A549 (cell line): ENCODE data around the gene TRIM17. TPM values are rescaled to one million over a fixed set of nuclear protein-coding genes. Genes with fewer than 3 reads are reported as not detected.

Experiments
- ATAC-seq, 2 experiments: fragments of 200-7000 bp in 1 of 2; fragments of >200 bp in 1 of 2; cut with Nextera tagmentation in 1 of 2; cut with Tn5 transposase in 1 of 2; 3 replicates each; pipeline versions ENCODE4 v1.8.0 to v1.9.1; 2018 to 2020; ENCODE audit warnings: mild to moderate bottlenecking in 1 of 2, moderate library complexity in 1 of 2
- CTCF ChIA-PET: fragments of 300-600 bp; sonication (Branson Sonifier 250); formaldehyde crosslinking; extraction: SDS; loops from one replicate; lab custom pipeline; 2021; ENCODE audit warnings: antibody characterized with exemption, inconsistent platforms; lab: Yijun Ruan, JAX
- POLR2A ChIA-PET: fragments of 350-600 bp; formaldehyde crosslinking; extraction: SDS; loops from one replicate; lab custom pipeline; 2021; ENCODE audit warnings: antibody characterized with exemption, inconsistent platforms; lab: Yijun Ruan, JAX
- DNase-seq, 2 experiments: peaks; one replicate each; pipeline versions ENCODE4 v3.0.0 to v3.0.0-alpha.2; 2011 to 2016; ENCODE audit warnings: low read depth in 1 of 2, low spot score in 1 of 2
- FAIRE-seq: peaks from 2 replicates; lab custom pipeline; 2011; peaks lifted over from hg19 to GRCh38; lab: Jason Lieb, UNC
- H3K27ac ChIP-seq, 2 experiments: fragments of >200 bp; sonication (Bioruptor Twin); formaldehyde crosslinking; 3 replicates each; pipeline ENCODE4 v1.5.1; 2016 to 2017
- H3K4me1 ChIP-seq: fragments of >200 bp; sonication (Bioruptor Twin); formaldehyde crosslinking; 3 replicates; pipeline ENCODE4 v1.6.1; 2016
- H3K4me2 ChIP-seq: fragments of >200 bp; sonication (Bioruptor Twin); formaldehyde crosslinking; 3 replicates; pipeline ENCODE4 v1.6.1; 2016
- H3K4me3 ChIP-seq: fragments of >200 bp; sonication (Bioruptor Twin); formaldehyde crosslinking; 3 replicates; pipeline ENCODE4 v1.5.1; 2016
- H3K9me3 ChIP-seq: fragments of >200 bp; sonication (Bioruptor Twin); formaldehyde crosslinking; 3 replicates; pipeline ENCODE4 v1.6.1; 2016
- BHLHE40 ChIP-seq: IDR thresholded peaks from 2 replicates; pipeline ENCODE4 v1.6.1; 2012; ENCODE audit warnings: low read depth, low read length, inconsistent platforms
- CEBPB ChIP-seq, 2 experiments: fragments of >200 bp in 1 of 2; sonication (Bioruptor Twin) in 1 of 2; formaldehyde crosslinking in 1 of 2; IDR thresholded peaks; 2 replicates each; pipeline ENCODE4 v1.6.1; 2012 to 2016
- CHD4 ChIP-seq: fragments of 200-600 bp; sonication (generic); IDR thresholded peaks from 2 replicates; pipeline ENCODE4 v1.6.1; 2016; ENCODE audit warnings: antibody characterized with exemption, mild to moderate bottlenecking, borderline replicate concordance
- HEYL ChIP-seq: fragments of 250-450 bp; sonication (Bioruptor Pico); IDR thresholded peaks from 2 replicates; pipeline ENCODE4 v1.8.0; 2021; ENCODE audit warnings: mild to moderate bottlenecking, moderate library complexity
- JUN ChIP-seq, 2 experiments: fragments of >200 bp; sonication (Bioruptor Twin); formaldehyde crosslinking; IDR thresholded peaks; 2 replicates in 1 of 2; 3 replicates in 1 of 2; pipeline ENCODE4 v1.6.1; 2016 to 2017
- KDM5A ChIP-seq: fragments of 200-600 bp; sonication (generic); IDR thresholded peaks from 2 replicates; pipeline ENCODE4 v1.6.1; 2016; ENCODE audit warnings: antibody characterized with exemption, mild to moderate bottlenecking
- NR3C1 ChIP-seq: fragments of >200 bp; sonication (Bioruptor Twin); formaldehyde crosslinking; IDR thresholded peaks from 3 replicates; pipeline ENCODE4 v1.6.1; 2017
- POLR2AphosphoS2 ChIP-seq: conservative IDR thresholded peaks from 2 replicates; pipeline ENCODE4 v1.6.1; 2012; ENCODE audit warnings: low read length, improper control_type of control experiment, inconsistent platforms
- RCOR1 ChIP-seq: fragments of 150-350 bp; IDR thresholded peaks from 2 replicates; pipeline ENCODE4 v1.6.1; 2014; ENCODE audit warnings: antibody characterized with exemption, low read length, low read depth
- SREBF2 ChIP-seq: fragments of 450-650 bp; IDR thresholded peaks from 2 replicates; pipeline ENCODE4 v1.6.1; 2014; ENCODE audit warnings: mild to moderate bottlenecking, moderate library complexity
- ZC3H11A ChIP-seq: fragments of 450-650 bp; IDR thresholded peaks from 2 replicates; pipeline ENCODE4 v1.6.1; 2014; ENCODE audit warnings: antibody characterized with exemption, mild to moderate bottlenecking
- ZFP36 ChIP-seq: fragments of 450-650 bp; IDR thresholded peaks from 2 replicates; pipeline ENCODE4 v1.6.1; 2014; ENCODE audit warnings: borderline replicate concordance; ENCODE audit not compliant: partially characterized antibody
- WGBS: methylation state at CpG from one replicate; pipeline ENCODE4 v1.1.6; 2017; ENCODE audit errors: missing lambda C conversion rate; 5-methylcytosine and 5-hydroxymethylcytosine counted together
- polyA plus RNA-seq, 4 experiments: library from polyadenylated mRNA; depleted of rRNA in 3 of 4; stranded (reverse); fragments of >200 nt; fragmentation: RNase III in 1 of 4; extraction: RNeasy Plus Mini Kit Qiagen cat#74134 plus additional on column Dnase treatment in 1 of 4; gene quantifications; 2 replicates in 3 of 4; 3 replicates in 1 of 4; pipeline ENCODE4 v1.2.3, GENCODE V29; 2011 to 2017
- TF ChIP-seq, protein P1 (sequence below): fragments of 200-600 bp; sonication (generic); IDR thresholded peaks from 2 replicates; pipeline ENCODE4 v1.6.1; 2016; ENCODE audit warnings: antibody characterized with exemption, mild to moderate bottlenecking, moderate library complexity
- TF ChIP-seq, protein P2 (sequence below): fragments of >200 bp; sonication (Bioruptor Twin); formaldehyde crosslinking; IDR thresholded peaks from 3 replicates; pipeline ENCODE4 v1.6.1; 2016
- TF ChIP-seq, protein P3 (sequence below): IDR thresholded peaks from 2 replicates; pipeline ENCODE4 v1.6.1; 2012
- TF ChIP-seq, protein P4 (sequence below): fragments of 250-450 bp; sonication (Bioruptor Pico); IDR thresholded peaks from 2 replicates; pipeline ENCODE4 v1.5.0; 2021; ENCODE audit warnings: mild to moderate bottlenecking, moderate library complexity, borderline replicate concordance

Gene TRIM17
- polyA plus RNA-seq, 2 of the 4 experiments (the other 2 are of a cell fraction), result not detected

DNA sequence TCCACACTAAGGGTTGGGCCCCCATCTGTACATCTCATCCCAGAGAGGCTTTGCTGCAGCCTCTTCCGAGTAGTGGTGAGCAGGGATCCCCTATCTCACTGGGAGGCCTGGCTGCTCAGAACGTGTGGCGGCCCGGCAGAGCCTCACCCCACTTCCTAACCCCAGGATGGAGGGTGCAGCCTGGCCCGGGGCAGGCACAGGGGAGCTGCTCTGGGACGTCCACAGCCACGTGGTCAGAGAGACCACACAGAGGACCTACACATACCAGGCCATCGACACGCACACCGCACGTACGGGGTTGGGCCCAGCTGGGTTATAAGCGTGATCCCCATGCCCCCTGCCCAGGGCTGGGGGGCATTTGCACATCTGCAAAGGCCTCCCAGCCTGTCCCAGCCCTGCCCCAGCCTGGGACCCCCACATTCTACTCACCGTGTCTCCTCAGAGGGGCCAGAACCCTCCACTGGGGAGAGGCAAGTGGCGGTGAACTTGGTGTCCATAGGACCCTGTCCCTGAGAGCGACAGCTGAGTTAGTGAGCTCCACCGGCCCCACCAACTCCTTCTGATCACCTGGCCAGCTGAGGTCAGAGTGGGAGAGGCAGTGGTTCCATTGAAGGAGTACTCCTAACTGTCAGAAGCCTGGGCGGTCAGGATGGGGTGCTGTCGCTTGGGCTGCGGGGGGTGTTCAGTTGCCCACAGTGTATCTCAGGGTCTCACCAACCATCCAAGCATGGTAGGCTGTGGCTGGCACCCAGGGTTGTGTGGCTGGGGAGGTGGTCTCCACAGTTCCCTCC lies 51.2 kb downstream of the TRIM17 start:
- FAIRE-seq (no peak), ATAC-seq (no peak), DNase-seq (no peak)
- 61% methylated on average over 12 of the region's 20 CpGs for WGBS
- CTCF ChIA-PET, result no interaction called here
- no peak overlapping the region for H3K4me2 ChIP-seq
- no peaks in the 10 kb centered on the region for H3K4me1 ChIP-seq
- H3K27ac ChIP-seq, result no peak overlapping the region
- H3K4me3 ChIP-seq, result no peak overlapping the region
- POLR2A ChIA-PET, result no interaction called here
- H3K9me3 ChIP-seq, result no peaks in the 10 kb centered on the region
- TF ChIP-seq ZFP36 (no peak), RCOR1 (no peak), CEBPB (IDR thresholded peaks at IDR 0.05) (no peak)
- TF ChIP-seq, protein P1, sequence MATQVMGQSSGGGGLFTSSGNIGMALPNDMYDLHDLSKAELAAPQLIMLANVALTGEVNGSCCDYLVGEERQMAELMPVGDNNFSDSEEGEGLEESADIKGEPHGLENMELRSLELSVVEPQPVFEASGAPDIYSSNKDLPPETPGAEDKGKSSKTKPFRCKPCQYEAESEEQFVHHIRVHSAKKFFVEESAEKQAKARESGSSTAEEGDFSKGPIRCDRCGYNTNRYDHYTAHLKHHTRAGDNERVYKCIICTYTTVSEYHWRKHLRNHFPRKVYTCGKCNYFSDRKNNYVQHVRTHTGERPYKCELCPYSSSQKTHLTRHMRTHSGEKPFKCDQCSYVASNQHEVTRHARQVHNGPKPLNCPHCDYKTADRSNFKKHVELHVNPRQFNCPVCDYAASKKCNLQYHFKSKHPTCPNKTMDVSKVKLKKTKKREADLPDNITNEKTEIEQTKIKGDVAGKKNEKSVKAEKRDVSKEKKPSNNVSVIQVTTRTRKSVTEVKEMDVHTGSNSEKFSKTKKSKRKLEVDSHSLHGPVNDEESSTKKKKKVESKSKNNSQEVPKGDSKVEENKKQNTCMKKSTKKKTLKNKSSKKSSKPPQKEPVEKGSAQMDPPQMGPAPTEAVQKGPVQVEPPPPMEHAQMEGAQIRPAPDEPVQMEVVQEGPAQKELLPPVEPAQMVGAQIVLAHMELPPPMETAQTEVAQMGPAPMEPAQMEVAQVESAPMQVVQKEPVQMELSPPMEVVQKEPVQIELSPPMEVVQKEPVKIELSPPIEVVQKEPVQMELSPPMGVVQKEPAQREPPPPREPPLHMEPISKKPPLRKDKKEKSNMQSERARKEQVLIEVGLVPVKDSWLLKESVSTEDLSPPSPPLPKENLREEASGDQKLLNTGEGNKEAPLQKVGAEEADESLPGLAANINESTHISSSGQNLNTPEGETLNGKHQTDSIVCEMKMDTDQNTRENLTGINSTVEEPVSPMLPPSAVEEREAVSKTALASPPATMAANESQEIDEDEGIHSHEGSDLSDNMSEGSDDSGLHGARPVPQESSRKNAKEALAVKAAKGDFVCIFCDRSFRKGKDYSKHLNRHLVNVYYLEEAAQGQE, result no peak

DNA sequence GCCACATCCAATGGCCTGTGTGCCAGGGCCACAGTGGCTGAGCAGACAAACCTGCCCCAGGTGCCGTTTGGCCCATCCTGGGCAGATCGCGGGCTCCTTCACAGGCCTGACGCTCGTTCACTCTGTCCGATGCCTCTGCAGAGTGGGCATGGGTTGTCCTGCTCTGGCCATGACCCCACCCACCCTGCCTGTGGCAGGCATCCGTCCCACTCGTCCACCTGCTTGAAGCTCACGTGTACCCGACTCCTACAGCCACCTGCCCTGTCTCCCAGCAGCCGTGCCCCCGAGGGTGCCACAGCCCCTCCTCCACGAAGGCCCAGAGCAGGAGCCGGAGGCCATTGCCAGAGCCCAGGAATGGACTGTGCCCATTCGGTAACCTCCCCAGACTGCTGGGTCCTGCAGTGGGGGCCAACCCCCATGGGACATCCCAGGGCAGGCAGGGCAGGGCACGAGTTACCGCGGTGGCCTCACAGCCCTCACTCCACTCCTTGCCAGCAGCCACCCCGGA lies 51.9 kb downstream of the TRIM17 start:
- FAIRE-seq (no peak), DNase-seq (no peak), ATAC-seq (no peak)
- ChIA-PET CTCF (no interaction called here), POLR2A (no interaction called here)
- Histone ChIP-seq H3K4me3 (no peak overlapping the region), H3K27ac (no peak overlapping the region), H3K4me1 (no peaks in the 10 kb centered on the region), H3K9me3 (no peaks in the 10 kb centered on the region), H3K4me2 (no peak overlapping the region)
- TF ChIP-seq KDM5A, result no peak
- TF ChIP-seq, protein P2, sequence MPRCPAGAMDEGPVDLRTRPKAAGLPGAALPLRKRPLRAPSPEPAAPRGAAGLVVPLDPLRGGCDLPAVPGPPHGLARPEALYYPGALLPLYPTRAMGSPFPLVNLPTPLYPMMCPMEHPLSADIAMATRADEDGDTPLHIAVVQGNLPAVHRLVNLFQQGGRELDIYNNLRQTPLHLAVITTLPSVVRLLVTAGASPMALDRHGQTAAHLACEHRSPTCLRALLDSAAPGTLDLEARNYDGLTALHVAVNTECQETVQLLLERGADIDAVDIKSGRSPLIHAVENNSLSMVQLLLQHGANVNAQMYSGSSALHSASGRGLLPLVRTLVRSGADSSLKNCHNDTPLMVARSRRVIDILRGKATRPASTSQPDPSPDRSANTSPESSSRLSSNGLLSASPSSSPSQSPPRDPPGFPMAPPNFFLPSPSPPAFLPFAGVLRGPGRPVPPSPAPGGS, result no peak
- TF ChIP-seq SREBF2, result no peak
- TF ChIP-seq CHD4, result no peak
- TF ChIP-seq POLR2AphosphoS2, result no peak
- TF ChIP-seq ZC3H11A, result no peak
- TF ChIP-seq HEYL (CRISPR knock-in tag), result no peak
- TF ChIP-seq JUN (IDR thresholded peaks at IDR 0.05), result no peak
- TF ChIP-seq, protein P3, sequence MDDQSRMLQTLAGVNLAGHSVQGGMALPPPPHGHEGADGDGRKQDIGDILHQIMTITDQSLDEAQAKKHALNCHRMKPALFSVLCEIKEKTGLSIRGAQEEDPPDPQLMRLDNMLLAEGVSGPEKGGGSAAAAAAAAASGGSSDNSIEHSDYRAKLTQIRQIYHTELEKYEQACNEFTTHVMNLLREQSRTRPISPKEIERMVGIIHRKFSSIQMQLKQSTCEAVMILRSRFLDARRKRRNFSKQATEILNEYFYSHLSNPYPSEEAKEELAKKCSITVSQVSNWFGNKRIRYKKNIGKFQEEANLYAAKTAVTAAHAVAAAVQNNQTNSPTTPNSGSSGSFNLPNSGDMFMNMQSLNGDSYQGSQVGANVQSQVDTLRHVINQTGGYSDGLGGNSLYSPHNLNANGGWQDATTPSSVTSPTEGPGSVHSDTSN, result no peak
- TF ChIP-seq BHLHE40, result no peak
- TF ChIP-seq, protein P4, sequence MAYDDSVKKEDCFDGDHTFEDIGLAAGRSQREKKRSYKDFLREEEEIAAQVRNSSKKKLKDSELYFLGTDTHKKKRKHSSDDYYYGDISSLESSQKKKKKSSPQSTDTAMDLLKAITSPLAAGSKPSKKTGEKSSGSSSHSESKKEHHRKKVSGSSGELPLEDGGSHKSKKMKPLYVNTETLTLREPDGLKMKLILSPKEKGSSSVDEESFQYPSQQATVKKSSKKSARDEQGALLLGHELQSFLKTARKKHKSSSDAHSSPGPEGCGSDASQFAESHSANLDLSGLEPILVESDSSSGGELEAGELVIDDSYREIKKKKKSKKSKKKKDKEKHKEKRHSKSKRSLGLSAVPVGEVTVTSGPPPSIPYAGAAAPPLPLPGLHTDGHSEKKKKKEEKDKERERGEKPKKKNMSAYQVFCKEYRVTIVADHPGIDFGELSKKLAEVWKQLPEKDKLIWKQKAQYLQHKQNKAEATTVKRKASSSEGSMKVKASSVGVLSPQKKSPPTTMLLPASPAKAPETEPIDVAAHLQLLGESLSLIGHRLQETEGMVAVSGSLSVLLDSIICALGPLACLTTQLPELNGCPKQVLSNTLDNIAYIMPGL, result no peak
- no peak for TF ChIP-seq NR3C1
- WGBS, result 87% methylated on average over 15 of the region's 19 CpGs
